MM.1S (cell line): ENCODE data around the gene SNTB2.

Experiments used
- DNase-seq: peaks from one replicate; pipeline ENCODE4 v3.0.0-alpha.2; 2015
- H2AFZ ChIP-seq: fragments of 300-600 bp; sonication (generic); 2 replicates; pipeline ENCODE4 v1.6.0; 2016; ENCODE audit warnings: antibody characterized with exemption, low read length
- H3F3A ChIP-seq: fragments of 300-600 bp; sonication (generic); 2 replicates; pipeline ENCODE4 v1.6.1; 2016; ENCODE audit warnings: mild to moderate bottlenecking, antibody characterized with exemption, low read length, moderate library complexity, mixed read lengths; ENCODE audit not compliant: insufficient read depth
- H3K27ac ChIP-seq: fragments of 300-600 bp; sonication (generic); 2 replicates; pipeline ENCODE4 v1.5.1; 2016; ENCODE audit warnings: mild to moderate bottlenecking, low read length
- H3K27me3 ChIP-seq: fragments of 300-600 bp; sonication (generic); replicated peaks from 2 replicates; pipeline ENCODE4 v1.6.0; 2016; ENCODE audit warnings: low read length; ENCODE audit not compliant: insufficient read depth
- H3K36me3 ChIP-seq: fragments of 300-600 bp; sonication (generic); replicated peaks from 2 replicates; pipeline ENCODE4 v1.6.1; 2016; ENCODE audit warnings: mild to moderate bottlenecking, low read length, mixed read lengths; ENCODE audit not compliant: insufficient read depth
- H3K4me1 ChIP-seq: fragments of 300-600 bp; sonication (generic); 2 replicates; pipeline ENCODE4 v1.6.1; 2016; ENCODE audit warnings: low read length, mixed read lengths
- H3K4me2 ChIP-seq: fragments of 300-600 bp; sonication (generic); 2 replicates; pipeline ENCODE4 v1.6.0; 2016; ENCODE audit warnings: low read depth, low read length
- H3K4me3 ChIP-seq: fragments of 300-600 bp; sonication (generic); 2 replicates; pipeline ENCODE4 v1.5.1; 2016; ENCODE audit warnings: low read length, mixed read lengths
- H3K79me2 ChIP-seq: fragments of 300-600 bp; sonication (generic); 2 replicates; pipeline ENCODE4 v1.6.1; 2016; ENCODE audit warnings: mixed run types, low read length, mixed read lengths
- H3K9ac ChIP-seq: fragments of 300-600 bp; sonication (generic); 2 replicates; pipeline ENCODE4 v1.6.1; 2016; ENCODE audit warnings: low read length, mixed read lengths
- H3K9me2 ChIP-seq: fragments of 300-600 bp; sonication (generic); replicated peaks from 2 replicates; pipeline ENCODE4 v1.6.1; 2016; ENCODE audit warnings: mild to moderate bottlenecking, low read length, mixed read lengths; ENCODE audit not compliant: insufficient read depth
- H3K9me3 ChIP-seq: fragments of 300-600 bp; sonication (generic); replicated peaks from 2 replicates; pipeline ENCODE4 v1.6.1; 2016; ENCODE audit warnings: mild to moderate bottlenecking, low read length, mixed read lengths; ENCODE audit not compliant: insufficient read depth
- H4K20me1 ChIP-seq: fragments of 300-600 bp; sonication (generic); 2 replicates; pipeline ENCODE4 v1.6.1; 2016; ENCODE audit warnings: mild to moderate bottlenecking, low read length, moderate library complexity, mixed read lengths; ENCODE audit not compliant: insufficient read depth
- EZH2 ChIP-seq: fragments of 300-600 bp; sonication (generic); optimal IDR thresholded peaks from 2 replicates; pipeline ENCODE3; 2017; ENCODE audit warnings: low read depth, mild to moderate bottlenecking, antibody characterized with exemption, low read length, mixed read lengths
- EZH2phosphoT487 ChIP-seq: fragments of 300-600 bp; sonication (generic); IDR thresholded peaks from 2 replicates; pipeline ENCODE4 v1.6.1; 2018; ENCODE audit warnings: antibody characterized with exemption, low read length
- TF ChIP-seq, protein P1 (sequence below): fragments of 300-600 bp; sonication (generic); IDR thresholded peaks from 2 replicates; pipeline ENCODE4 v1.5.1; 2016; ENCODE audit warnings: antibody characterized with exemption, low read length, mixed read lengths

Gene SNTB2

DNA sequence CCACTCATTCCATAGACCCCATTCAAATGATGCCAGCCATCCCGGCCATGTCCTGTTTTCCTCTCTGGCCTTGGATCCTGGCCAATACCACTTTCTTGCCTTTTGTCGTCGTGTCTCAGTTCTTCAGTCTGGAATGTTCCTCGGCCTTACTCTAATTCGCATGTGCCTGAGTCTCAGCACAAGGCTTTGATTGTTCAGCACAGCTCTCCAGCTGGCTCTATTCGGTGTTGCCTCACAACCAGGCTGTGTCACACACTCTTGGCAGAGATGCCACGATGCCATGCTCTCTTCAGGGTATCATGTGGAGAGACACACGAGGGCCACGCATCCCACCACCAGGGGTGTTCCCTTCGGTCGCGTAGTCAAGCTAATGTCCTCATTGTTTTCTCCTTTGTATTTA, 122.4 kb downstream of the SNTB2 start:
- H3K9me3 ChIP-seq: no peaks in the 10 kb centered on the region
- peaks cover 6% of the 10 kb centered on the region; the same call in 1 of the 2 replicates for H3K4me1 ChIP-seq
- no peak overlapping the region for H2AFZ ChIP-seq
- no peaks in the 10 kb centered on the region for H3K36me3 ChIP-seq
- H3K9ac ChIP-seq: no peak overlapping the region
- H3K4me2 ChIP-seq: no peak overlapping the region
- TF ChIP-seq, protein P1, sequence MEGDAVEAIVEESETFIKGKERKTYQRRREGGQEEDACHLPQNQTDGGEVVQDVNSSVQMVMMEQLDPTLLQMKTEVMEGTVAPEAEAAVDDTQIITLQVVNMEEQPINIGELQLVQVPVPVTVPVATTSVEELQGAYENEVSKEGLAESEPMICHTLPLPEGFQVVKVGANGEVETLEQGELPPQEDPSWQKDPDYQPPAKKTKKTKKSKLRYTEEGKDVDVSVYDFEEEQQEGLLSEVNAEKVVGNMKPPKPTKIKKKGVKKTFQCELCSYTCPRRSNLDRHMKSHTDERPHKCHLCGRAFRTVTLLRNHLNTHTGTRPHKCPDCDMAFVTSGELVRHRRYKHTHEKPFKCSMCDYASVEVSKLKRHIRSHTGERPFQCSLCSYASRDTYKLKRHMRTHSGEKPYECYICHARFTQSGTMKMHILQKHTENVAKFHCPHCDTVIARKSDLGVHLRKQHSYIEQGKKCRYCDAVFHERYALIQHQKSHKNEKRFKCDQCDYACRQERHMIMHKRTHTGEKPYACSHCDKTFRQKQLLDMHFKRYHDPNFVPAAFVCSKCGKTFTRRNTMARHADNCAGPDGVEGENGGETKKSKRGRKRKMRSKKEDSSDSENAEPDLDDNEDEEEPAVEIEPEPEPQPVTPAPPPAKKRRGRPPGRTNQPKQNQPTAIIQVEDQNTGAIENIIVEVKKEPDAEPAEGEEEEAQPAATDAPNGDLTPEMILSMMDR: no peak
- TF ChIP-seq EZH2phosphoT487 (no peak), EZH2 (no peak)
- H3K9me2 ChIP-seq: no peaks in the 10 kb centered on the region
- no peak overlapping the region for H3K27ac ChIP-seq
- H3K79me2 ChIP-seq: peaks cover 27% of the 10 kb centered on the region
- H4K20me1 ChIP-seq: 0 out of 2 replicates have a peak, but pooled peaks cover 2% of the 10 kb centered on the region
- H3K4me3 ChIP-seq: no peak overlapping the region
- no peaks in the 10 kb centered on the region for H3K27me3 ChIP-seq
- DNase-seq: no peak
- peaks cover 8% of the 10 kb centered on the region; the same call in 1 of the 2 replicates for H3F3A ChIP-seq

DNA sequence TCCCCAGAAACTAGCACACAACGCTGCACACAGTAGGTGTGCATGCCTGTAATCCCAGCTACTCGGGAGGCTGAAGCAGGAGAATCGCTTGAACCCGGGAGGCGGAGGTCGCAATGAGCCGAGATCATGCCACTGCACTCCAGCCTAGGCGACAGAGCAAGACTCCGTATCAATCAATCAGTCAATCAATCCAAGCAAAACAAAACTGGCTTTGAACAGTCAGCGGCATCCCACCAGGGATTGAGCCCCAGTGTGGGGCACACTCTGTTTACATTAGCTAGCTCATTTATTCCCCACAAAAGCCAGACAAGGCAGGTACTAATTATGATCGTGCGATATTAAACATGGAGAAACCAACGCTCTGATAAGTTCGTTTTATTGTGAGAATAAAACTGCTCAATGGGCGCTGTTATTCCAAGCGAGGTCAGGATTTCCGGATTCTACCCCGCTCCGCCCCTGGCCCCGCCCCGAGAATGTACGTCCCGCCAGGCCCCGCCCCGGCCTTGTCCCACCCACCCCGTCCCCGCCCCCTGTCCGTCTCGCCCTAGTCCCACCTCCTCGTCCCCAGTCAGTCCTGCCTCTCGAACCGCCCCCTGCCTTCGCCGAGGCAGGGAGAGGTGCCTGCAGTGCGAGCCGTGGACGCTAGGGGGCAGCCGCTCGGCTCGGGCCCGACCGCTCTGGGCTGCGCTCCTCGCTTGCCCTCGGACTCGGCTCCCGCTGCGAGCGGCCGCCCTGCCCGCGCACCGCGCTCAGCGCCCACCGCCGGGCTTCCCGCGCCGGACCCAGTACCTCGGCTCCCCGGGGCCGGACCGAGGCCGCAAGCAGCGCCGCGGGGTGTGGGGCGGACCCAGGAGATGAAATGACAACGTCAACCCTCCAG, 123.9 kb downstream of the SNTB2 start, which contains the start of gene VPS4A:
Gene VPS4A, plus strand, starts transcription at position 698 of the 880 bp plus-strand sequence. Its CDS starts 162 bp downstream, at position 860.
- Histone ChIP-seq H3K4me1 (peaks cover 2% of the 10 kb centered on the region; the same call in 1 of the 2 replicates), H3F3A (peaks cover 8% of the 10 kb centered on the region; the same call in 1 of the 2 replicates), H3K27me3 (no peaks in the 10 kb centered on the region), H3K9me3 (no peaks in the 10 kb centered on the region), H2AFZ (peak within 1 kb of the TSS; percentile 90), H3K4me2 (peak within 1 kb of the TSS; percentile 82), H3K9me2 (no peaks in the 10 kb centered on the region), H3K4me3 (peak within 1 kb of the TSS; percentile 94), H3K27ac (peak within 1 kb of the TSS; percentile 48; the same call in 1 of the 2 replicates), H3K79me2 (peaks cover 42% of the 10 kb centered on the region), H3K36me3 (no peaks in the 10 kb centered on the region; the same call in 1 of the 2 replicates), H3K9ac (peak within 1 kb of the TSS; percentile 86), H4K20me1 (0 out of 2 replicates have a peak, but pooled peaks cover 2% of the 10 kb centered on the region)
- no peak for TF ChIP-seq EZH2
- TF ChIP-seq, protein P1: peak; percentile 63
- DNase-seq: peak; percentile 95

DNA sequence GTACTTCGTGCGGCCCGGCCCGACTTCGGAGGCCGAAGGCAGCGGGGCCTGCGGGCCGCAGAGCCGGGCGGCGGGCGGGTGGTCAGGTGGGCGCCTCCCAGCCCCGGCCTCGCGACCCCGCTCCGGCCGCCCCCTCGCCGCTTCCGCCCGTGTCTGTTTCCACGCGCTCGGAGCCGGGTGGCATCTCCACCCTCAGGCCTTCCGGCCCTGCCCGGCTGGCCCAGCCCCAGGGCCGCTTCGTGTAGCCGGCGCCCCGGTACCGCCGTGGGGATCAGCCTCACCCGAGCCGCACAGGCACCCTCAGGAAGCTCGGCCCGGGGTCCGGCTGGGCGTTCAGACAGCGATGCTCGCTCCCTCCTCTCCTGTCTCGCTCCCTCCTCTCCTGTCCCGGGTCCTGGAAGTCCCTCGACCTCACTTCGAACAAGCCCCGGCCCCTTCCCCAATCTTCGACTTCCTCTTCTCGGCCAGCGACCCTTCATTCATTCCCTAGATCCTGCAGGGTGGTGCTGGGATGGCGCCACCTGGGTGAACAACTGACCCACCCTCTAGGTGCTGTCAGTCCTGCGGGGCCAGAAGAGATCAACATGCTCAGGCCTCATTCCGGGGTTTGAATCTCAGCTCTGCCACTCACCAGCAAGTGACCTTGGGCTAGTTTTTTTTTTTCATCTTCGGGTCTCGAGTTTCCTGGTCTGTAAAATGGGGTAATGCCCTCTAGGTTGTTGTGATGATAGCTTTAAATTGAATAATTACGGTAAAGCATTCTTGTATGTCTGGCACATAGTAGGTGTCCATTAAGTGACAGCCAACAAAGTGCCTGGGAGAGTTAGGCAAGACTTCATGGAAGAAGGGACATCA, 124.8 kb downstream of the SNTB2 start:
- Histone ChIP-seq H3K4me1 (no peaks in the 10 kb centered on the region), H3F3A (peaks cover 8% of the 10 kb centered on the region; the same call in 1 of the 2 replicates), H4K20me1 (0 out of 2 replicates have a peak, but pooled peaks cover 2% of the 10 kb centered on the region), H3K79me2 (peaks cover 50% of the 10 kb centered on the region), H3K9ac (peak overlapping the region; percentile 86), H3K27me3 (no peaks in the 10 kb centered on the region), H2AFZ (peak overlapping the region; percentile 64), H3K4me2 (peak overlapping the region; percentile 82), H3K27ac (peak overlapping the region; percentile 48; the same call in 1 of the 2 replicates), H3K36me3 (peaks cover under 1% of the 10 kb centered on the region; the same call in 1 of the 2 replicates), H3K9me3 (no peaks in the 10 kb centered on the region), H3K9me2 (no peaks in the 10 kb centered on the region), H3K4me3 (peak overlapping the region; percentile 94)
- DNase-seq: peak; percentile 50
- no peak for TF ChIP-seq EZH2phosphoT487
- TF ChIP-seq, protein P1: peak; percentile 13; the same call in 1 of the 2 replicates
